HG02885 (cell line): ENCODE data around the gene DEDD.

Source experiments
- ATAC-seq: cut with Tn5 transposase; IDR thresholded peaks from one replicate; pipeline ENCODE4 v1.9.1; 2021; ENCODE audit warnings: mild to moderate bottlenecking; ENCODE audit not compliant: unreplicated experiment, poor library complexity

Gene DEDD

DNA sequence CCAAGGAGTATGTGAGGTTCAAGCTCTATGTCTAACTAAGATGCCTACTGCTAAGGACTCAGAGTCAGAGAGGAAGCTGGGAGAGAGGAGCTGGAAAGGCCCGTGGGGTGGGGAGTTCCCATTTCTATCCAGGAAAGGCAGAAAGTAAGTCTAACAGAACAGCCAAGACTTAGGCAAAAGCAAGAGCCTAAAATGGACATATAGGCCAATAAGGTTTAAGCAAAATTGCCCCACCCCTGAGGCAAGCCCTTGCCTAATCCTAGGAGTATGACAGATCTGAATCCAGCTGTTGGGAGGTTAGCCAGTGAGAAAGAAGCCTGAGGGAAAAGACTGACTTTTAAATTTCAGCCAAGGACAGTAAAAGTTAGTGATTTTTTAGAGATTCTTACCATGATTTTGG lies 35.9 kb downstream of the DEDD start:
- no peak for ATAC-seq

DNA sequence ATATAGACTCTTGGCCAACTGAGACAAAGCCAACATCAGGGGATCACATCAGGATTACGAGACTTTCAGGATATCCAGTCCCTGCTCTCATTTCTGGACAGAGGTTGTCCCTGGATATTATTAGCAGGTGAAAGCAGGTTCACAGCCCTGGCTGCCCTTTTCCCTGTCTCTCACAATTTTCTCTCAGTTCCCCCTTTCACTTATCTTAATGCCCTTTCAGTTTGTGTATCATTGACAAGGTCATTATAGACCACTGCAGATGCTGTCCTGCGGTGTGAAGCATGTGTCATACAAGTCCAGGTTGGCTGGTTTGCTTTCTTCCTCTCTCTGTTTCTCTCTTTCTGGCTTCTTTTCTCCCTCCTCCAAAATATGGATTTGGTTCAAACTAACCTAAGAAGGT lies 36.5 kb downstream of the DEDD start:
- no peak for ATAC-seq

DNA sequence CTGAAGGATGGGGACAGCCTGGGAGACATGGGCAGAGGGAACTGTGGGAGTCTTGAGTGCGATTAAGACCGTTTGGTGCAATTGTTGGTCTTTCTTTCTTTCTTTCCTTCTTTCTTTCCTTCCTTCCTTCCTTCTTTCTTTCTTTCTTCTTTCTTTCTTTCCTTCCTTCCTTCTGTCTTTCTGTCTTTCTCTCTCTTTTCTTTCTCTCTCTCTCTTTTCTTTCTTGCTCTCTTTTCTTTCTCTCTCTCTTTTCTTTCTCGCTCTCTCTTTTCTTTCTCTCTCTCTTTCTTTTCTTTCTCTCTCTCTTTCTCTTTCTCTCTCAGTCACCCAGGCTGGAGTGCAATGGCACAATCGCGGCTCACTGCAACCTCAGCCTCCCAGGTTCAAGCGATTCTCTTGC lies 37.2 kb downstream of the DEDD start:
- no peak for ATAC-seq

DNA sequence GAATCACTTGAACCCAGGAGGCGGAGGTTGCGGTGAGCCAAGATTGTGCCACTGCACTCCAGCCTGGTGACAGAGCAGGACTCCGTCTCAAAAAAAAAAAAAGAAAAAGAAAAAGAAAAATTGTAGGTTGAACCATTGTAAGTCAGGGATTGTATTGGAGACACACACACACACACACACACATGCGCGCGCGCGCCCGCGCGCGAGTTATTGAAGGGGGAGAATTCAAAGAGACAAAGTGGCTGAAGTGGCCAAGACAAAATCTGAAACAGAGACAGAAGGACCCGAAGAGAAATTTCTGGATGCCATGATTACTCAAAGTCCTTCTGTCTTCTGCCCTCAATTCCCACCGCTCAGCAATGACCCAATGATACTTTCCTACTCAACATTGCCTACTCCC lies 38.0 kb downstream of the DEDD start:
- ATAC-seq: no peak

DNA sequence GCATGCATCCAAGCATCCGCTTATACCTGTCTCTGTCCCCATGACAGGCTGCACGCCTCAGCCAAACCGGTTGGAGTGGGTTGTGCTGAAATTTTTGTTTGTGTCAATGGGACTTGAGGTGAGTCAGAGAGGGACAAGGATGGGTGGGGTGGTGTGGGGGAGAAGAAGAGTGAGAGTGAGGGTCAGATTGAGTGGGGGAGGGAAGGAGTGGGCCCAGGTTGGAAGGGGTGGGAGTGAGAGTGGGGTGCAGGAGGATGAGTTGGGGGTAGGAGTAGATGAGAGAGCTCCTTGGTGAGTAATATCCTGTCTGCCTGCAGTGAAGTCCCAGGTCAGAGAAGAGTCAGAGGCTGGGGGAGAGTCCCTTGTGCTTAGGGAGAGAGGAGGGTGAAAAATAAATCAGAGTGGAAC lies 39.8 kb downstream of the DEDD start:
- ATAC-seq: no peak

DNA sequence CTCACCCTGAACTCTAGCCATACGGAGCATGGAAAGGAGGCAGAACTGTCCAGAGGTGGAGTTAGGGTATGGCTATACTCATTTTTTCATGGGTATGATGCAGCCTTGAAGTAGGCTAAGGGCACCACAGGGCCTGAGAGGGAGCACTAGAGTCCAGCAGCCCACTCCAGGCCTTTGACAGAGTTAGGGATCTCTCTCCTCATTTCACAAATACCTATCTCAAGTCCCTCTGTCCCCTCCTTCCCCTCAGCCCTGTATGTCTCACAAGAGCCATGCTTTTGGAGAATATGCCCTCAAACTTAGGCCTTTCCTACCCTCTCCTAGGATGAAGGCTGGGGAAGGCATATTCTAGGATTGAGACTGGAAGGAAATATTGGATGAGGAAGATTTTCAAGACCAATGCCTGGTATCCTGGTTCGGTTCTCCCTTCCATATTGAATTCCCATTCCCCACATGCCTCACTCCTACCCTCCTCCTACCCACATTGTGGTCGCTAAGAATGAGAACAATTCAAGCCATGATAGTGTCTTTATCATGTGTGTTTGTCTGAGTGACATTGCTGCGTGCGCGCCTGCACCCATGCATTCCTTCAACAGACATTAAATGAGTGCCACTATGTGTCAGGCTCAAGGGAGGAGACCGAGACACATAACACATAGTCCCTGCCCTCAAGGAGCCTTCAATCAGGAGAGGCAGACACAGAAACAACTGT lies 40.5 kb downstream of the DEDD start:
- no peak for ATAC-seq

DNA sequence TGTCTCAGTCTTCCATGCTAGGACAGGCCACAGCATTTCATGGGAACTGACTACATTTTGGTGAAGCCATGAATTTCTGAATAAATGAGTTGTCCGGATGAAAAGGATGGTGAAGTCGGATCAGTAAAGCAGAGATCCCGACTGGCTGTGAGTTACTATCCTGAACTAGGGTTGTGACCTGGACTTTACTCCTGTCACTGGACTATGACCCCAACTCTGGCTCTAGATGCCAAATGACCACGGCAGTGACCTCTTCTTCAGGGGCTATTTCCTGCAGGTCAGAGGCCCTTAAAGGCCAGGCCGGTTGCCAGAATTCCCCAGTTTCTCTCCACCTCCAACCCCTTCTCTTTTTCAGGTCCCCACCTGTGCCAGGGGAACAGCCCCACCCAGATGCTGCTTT lies 41.4 kb downstream of the DEDD start:
- ATAC-seq: no peak

DNA sequence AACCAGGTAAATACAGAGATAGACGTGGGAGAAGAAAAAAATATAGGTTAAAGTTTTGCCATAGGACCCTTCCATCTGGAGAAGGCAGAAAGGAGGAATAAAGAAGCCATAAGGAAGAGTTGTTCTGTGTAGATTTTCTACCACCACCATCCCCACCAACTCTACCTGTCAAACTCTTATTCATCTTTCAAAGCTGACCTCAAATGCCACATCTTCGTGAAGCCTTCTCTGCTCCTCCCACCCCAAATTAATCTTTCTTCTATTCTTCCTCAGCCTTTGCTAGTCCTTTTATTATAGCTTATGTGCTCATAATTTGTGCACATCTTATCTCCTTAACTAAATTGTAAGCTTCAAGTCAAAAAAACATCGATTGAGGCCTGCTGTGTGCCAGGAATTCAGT lies 41.9 kb downstream of the DEDD start:
- ATAC-seq: no peak

DNA sequence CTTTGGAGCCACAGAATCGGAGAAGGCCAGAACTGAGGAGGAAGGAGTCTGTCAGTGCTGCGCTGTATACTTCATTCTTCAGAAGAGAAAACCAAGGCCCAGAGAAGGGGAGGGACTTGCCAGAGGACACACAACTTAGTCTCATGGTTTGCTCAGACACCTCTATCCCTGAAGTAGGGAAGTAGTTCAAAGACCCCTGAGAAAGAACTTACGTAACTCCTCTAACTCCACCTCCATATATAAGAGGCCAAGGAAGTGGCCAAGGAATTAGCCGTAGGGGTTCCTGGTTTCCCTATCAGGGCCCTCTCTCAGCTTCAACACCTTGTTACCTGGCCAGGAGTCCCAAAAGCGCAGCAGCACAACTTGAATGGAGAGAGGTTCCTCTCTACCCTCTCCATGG lies 42.5 kb downstream of the DEDD start:
- ATAC-seq: no peak

DNA sequence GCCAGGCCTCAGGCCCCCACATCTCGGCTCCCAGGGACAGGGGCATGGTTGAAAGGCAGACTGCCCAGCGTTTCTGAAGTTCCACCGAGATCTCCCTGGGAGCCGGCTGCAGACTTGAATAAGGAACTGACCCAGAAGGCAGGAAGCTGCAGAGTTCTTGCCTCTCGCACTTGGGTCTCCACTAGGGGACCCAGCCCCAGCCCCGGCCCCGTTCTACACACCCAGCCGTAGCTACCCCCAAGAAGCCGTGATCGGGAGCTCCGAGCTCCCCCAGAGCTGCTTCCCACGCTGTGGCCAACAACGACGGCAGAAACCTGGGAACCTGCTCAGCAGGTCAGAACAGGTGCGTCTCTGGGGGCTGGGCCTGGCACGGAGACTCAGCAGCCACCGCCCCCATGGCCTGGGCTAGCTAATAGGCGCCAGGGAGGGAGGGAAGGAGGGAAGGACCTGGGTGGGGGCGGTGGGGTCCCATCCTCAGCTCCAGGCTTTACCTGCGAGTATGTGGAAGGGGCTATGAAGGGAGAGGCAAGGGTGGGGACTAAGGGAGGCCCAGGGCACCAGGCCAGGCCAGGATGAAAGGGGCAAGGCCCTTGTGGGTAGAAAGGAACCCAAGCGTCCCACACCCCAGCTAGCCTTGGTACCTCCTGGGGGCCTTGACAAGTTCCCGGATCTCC lies 43.1 kb downstream of the DEDD start, which contains the start of gene NECTIN4:
NECTIN4 (minus strand) TSS at position 308 of the 674 bp plus-strand sequence; CDS start at position 46, 262 bp downstream.
- ATAC-seq: no peak

DNA sequence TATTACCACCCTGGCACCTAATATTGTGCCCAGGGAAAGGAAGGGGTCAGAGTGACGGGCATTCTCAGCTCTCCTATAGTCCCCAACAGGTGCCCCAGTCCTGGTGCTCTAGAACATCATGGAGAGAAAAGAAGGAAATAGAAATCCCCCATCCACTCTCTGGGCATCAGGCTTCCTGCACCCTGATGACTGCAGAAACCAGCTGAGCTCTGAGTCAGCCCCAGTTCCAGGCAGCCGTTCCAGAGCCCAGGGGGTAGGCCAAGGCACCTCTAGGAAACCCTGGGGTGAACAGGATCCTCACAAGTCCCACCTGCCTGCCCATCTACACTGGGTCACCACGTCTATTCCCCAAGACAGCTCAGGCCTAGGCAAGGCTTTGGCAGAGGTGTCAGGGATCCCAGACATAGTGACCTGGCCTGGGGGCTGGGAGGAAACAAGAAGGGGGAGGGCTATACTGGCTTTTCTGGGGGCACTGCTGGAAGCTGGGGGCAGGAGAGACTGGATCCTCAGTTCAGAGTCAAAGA lies 43.8 kb downstream of the DEDD start:
- ATAC-seq: no peak

DNA sequence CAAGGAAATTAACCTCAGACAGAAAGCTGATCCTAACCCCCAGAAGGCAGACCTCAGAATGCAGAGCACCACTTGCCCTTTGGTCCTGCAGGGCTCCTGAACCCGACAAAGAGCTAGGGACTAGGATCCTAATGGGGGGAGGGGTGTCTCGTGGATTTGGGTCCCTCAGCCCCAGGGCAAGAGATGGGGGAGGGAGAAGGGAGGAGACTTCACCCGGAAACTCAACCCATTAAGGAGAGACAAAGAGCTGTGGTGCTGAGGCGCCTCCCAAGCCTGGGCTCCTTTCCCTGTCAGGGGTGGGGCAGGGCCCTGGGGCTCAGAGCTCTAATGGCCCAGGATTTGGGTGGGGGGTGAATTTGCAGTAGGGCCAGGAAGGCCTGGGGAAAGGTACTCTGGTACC lies 46.0 kb downstream of the DEDD start:
- no peak for ATAC-seq

DNA sequence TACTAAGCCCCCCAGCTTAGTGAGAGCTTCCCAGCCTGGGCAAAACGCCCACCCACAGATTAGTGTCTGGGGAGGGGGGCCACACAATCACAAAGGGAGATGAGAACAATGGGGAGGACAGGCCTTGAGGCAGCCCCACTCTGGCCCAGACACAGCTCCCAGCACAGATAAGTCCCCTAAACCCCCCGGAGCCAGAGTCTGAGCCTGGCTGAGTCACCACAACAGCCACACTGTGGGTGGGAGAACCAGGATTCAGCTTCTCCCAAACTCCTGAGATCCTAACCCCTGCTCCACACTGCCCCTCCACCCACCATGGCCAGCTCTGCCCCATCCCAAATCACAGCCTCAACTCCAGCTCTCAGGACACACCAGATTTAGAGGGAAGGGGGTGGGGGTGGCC lies 47.3 kb downstream of the DEDD start:
- ATAC-seq: no peak

DNA sequence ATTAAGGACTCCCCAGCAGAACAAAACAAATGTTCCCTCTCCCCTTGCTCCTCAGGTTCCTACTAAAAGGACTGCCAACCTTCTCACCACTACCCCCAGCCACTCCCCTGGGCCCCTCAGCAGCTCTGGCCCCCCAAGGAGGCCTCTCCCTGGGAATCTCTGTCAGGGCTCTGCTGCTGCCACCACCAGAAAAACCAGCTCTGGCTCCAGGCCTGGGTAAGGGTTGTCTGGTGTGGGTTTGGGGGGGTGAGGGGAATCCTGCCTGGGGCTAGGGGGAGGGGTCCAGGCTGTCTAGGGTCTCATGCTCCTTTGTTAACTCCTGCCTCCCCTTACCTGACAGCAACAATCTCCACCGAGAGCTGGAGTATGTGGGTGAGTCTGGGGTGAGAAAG lies 47.9 kb downstream of the DEDD start:
- no peak for ATAC-seq

DNA sequence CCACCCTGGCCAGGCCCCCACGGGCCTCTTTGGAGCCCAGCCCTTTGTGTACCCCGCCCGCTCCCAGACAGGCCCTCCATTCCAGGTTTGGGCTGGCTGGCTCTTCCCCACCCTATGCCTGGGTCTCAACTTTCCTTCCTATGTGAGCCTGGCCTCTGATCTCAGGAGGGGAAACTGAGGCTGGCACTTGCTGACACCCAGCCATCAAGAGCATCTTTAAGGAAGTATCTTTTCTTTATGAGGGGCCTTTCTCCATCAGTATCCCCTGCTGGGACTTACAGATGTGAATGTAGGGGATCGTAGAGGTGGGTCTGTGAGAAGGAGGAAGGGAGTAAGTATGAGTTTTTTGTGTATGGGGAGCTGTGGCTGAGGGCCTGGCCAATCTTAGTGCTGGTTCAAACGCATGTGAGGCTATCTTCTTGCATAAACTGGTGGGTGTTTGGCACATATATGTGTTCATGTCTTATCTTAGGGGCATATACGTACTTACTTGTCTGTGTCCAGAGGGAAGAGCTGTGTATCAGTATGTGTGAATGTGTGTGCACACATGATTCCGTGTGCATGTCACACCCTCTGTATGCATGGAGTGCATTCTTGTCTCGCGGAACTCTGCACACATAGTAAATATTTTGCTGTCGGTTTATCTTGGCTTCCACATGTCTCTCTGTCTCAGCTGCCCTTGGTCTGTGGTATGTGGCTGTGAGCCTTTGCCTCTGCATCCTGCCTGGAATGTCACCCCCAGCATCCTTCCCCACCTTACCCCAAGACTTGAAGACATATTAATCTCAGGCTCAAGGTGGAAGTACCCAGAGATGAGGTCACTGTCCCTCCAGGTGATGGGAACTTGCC lies 48.5 kb downstream of the DEDD start:
- no peak for ATAC-seq

DNA sequence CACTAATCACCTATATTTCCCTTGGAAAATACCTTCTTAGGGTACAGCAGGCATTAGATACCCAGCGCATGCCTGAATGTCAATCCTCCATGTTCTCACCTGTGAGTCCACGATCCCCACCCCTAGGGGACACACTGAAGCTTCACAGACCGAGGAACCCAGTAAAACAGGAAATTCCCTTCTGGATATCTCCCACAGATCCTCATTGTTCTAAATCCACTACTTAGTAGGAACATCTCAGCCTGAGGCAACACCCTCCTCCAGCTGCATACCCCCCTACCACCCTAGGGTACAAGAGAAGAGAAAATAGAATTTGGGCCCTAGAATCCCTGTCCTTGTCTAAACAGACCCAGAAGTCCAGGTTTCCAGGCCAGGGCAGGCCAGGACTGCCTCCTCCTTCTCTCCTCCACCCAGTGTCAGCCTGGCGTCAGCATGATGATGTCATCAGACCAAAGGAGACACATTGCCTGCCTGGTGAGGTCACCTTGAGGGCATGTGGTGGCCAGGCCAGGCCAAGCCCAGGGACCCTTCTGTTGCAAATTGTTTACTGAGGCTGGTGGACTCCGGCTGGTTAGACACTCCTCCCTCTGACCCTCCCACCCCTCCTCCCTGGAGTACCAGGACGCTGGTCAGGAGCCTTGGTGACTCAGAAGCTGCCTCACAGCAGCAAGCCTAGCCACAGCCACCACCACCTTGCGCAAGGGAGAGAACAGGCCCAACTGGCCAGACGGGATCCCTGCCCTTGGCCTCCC lies 49.3 kb downstream of the DEDD start:
- no peak for ATAC-seq

DNA sequence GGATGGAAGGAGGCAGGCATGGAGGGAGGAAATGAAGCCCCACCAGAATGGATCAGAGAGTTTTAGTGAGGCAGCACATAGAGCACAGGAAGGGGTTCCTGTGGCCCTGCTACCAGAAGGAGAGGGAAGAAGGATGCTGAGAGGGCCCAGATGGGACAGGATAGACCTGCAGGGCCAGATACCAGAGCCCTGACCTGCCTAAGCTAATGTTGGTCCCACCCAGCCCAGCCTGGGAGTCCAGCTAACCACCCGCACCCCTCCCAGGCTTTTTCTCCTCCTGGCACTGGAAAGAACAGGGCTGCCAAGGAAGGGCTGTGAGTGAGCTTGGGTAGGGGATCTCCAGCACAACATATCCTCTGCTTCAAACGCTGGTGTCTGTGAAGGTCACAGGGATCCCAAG lies 50.0 kb downstream of the DEDD start:
- ATAC-seq: no peak

DNA sequence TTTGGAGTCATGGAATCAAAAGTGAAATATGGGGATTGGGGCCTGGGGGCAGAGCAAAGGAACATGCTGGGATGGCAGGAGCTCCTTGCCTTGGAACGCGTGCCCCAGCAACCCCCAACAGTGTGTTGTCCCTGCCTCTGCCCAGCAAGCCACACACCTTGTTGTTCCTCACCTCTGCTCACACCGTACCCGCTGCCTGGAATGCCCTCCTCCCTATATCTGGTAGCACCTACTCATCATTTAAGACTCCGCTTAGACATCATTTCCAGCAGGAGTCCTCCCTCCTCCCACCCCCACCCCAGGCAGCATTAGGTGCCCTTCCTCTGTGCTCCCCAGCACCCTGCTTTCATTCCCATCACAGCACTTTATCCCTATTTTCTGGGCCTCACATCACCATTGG lies 50.9 kb downstream of the DEDD start:
- ATAC-seq: no peak

DNA sequence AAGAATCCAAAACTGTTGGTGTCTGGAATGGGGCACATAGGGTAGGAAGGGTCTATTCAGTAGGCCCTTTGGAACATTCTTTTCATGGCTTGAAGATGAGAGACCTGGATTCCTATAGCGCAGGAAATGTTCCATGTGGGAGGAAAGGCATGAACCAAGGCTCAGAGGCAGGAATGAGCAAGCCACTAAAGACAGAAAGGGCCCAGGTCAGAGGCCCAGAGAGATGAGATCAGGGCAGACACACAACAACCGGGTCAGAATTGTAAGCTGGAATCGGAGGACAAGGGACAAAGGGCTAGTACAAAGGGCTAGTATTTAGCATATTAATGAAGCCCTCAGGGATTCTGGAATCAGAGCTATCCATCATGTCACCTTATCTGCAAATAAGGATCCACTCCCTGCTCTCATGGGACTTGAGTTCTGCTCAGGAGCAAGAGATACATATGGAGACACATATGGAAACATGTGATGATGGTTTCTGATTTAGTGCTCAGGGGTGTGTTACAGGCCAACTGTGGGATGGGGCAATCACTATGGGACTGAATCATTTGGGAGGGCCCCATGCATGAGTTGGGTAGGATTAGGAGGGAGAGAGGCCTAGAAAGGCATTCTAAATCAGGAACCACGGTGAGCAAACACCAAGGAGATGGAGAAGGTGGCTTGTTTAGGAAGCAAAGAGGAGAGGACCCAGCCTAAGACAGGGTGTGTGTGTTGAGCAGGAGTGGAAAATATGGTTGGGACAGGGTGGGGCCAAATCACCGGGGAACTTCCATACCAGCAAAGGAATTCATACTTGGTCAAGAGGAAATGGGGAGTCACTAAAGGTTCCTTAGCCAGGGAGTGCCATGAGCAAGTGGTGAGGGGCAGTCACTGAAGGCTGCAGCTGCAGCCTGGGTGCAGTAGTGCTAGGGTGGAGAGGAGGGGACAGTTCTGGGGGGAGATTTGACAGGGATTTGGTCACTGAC lies 51.7 kb downstream of the DEDD start:
- no peak for ATAC-seq
